Adrenal gland (tissue), 12 donors: Measurements from ENCODE around the gene TSPO. TPM values are rescaled to one million over a fixed set of nuclear protein-coding genes. Genes with fewer than 3 reads are reported as not detected.

Experiments
- DNase-seq, 7 donors: peaks; one replicate each; pipeline ENCODE4 v3.0.0-alpha.2; 2019 to 2020
- H3K27ac ChIP-seq, 5 donors: fragments of 200-600 bp; sonication (generic) in 4 of 5; 1 replicate in 3 of 5; 2 replicates in 2 of 5; pipeline versions ENCODE4 v1.5.1 to v1.8.0; 2016 to 2020; ENCODE audit warnings: mild to moderate bottlenecking in 1 of 5
- H3K27me3 ChIP-seq: fragments of 200-600 bp; 2 replicates; pipeline ENCODE4 v1.8.0; 2021
- H3K36me3 ChIP-seq, 2 donors: fragments of 200-600 bp; replicated peaks in 1 of 2; 1 replicate in 1 of 2; 2 replicates in 1 of 2; pipeline versions ENCODE4 v1.5.1 to v1.8.0; 2018 to 2022
- H3K4me1 ChIP-seq, 2 donors: fragments of 200-600 bp; replicated peaks in 1 of 2; 1 replicate in 1 of 2; 2 replicates in 1 of 2; pipeline versions ENCODE4 v1.5.1 to v1.8.0; 2018 to 2021
- H3K4me3 ChIP-seq, 4 donors: fragments of 200-600 bp; sonication (generic) in 3 of 4; one replicate each; pipeline ENCODE4 v1.5.1; 2016 to 2018
- H3K9me3 ChIP-seq, 3 donors: fragments of 200-600 bp; sonication (generic) in 1 of 3; replicated peaks in 1 of 3; 1 replicate in 2 of 3; 2 replicates in 1 of 3; pipeline versions ENCODE4 v1.5.1 to v1.8.0; 2016 to 2021
- CTCF ChIP-seq, 6 experiments: fragments of 450-650 bp in 4 of 6; fragments of 200-600 bp in 2 of 6; sonication (generic) in 1 of 6; IDR thresholded peaks; 1 replicate in 5 of 6; 2 replicates in 1 of 6; pipeline versions ENCODE4 v1.5.1 to v1.8.0; 2016 to 2021; ENCODE audit warnings: antibody characterized with exemption in 6 of 6, mild to moderate bottlenecking in 2 of 6, moderate library complexity in 1 of 6
- POLR2A ChIP-seq, 2 donors: fragments of 450-650 bp; IDR thresholded peaks; one replicate each; pipeline ENCODE4 v1.6.1; 2017; ENCODE audit warnings: antibody characterized with exemption in 2 of 2, mild to moderate bottlenecking in 2 of 2, moderate library complexity in 1 of 2
- whole genome bisulfite sequencing, 4 donors: extraction: QIAGEN DNeasy Blood & Tissue Kit in 2 of 4; methylation state at CpG; one replicate each; pipeline versions ENCODE4 v1.1.5 to v1.1.7; 2013 to 2017; 5-methylcytosine and 5-hydroxymethylcytosine counted together
- intact Hi-C, 2 donors: fragments of 100-400 bp; cut with DNase I; formaldehyde crosslinking; loops; one replicate each; pipeline versions ENCODE4 v1.14.1 to v1.15.0; 2022 to 2023
- polyA plus RNA-seq, 3 donors: library from polyadenylated mRNA; stranded (reverse); fragments of 200-250 nt in 2 of 3; fragments of 350-450 nt in 1 of 3; fragmentation: Illumina TruSeq in 1 of 3; extraction: RNeasy Lipid Tissue Mini Kit (QIAGEN cat#74804) in 1 of 3; gene quantifications; one replicate each; pipeline ENCODE4 v1.2.3, GENCODE V29; 2013 to 2014
- total RNA-seq, 9 donors: library from RNA; depleted of rRNA in 4 of 9; stranded (reverse); fragments of >200 nt in 4 of 9; fragments of 120-200 nt in 1 of 9; fragmentation: NEBNext Ultra II Directional in 1 of 9; extraction: Animal tissue kit (Norgen Biotek cat#: 25700) in 1 of 9; gene quantifications; one replicate each; pipeline versions ENCODE4 v1.1.0 to v1.2.4, GENCODE V29; 2013 to 2023
- donor health status: healthy with polysubstance abuse.
- donor health status: Bipolar disorder and iron deficiency.
- donor health status: DM: yes; HTN: yes; CAD: no.
- donor health status: DM: no; HTN: no; CAD: no.
- donor health status: DM: no; HTN: no; CAD: no.
- donor health status: DM: yes; HTN: yes; CAD: no.

TSPO gene
- total and polyA plus RNA-seq, 12 donors = 7.8 to 881 (median 229) TPM

- WGBS, 4 donors = 40 to 49% (median 43%) methylated on average over 8 of the region's 8 CpGs
- peak in 6 of 7 donors; percentile 52 to 72 (median 64) for DNase-seq
- TF ChIP-seq CTCF (IDR thresholded peaks at IDR 0.05) (no peak), POLR2A (IDR thresholded peaks at IDR 0.05) (no peak)
- Histone ChIP-seq H3K27ac (peak overlapping the region in 1 of 5 donors; percentile 6), H3K4me1 (peaks cover 22 to 26% of the 10 kb centered on the region in 2 donors), H3K9me3 (no peaks in the 10 kb centered on the region), H3K4me3 (no peak overlapping the region), H3K36me3 (no peaks in the 10 kb centered on the region), H3K27me3 (no peaks in the 10 kb centered on the region)
- intact Hi-C loops = no loop called here
These were observed 3.5 kb upstream of the TSPO start for GRCh38 chr22:43147821-43148220.

- Histone ChIP-seq H3K27ac (no peak overlapping the region), H3K4me1 (peaks cover 23 to 24% of the 10 kb centered on the region in 2 donors), H3K4me3 (no peak overlapping the region), H3K36me3 (no peaks in the 10 kb centered on the region), H3K27me3 (no peaks in the 10 kb centered on the region), H3K9me3 (no peaks in the 10 kb centered on the region)
- DNase-seq = no peak
- 52 to 69% (median 64%) methylated on average over 3 to 6 of the region's 6 CpGs for WGBS, 4 donors
- intact Hi-C loops = no loop called here
- no peak for TF ChIP-seq CTCF (IDR thresholded peaks at IDR 0.05)
- TF ChIP-seq POLR2A (IDR thresholded peaks at IDR 0.05) = no peak
These were observed 2.8 kb upstream of the TSPO start for GRCh38 chr22:43148581-43148980.

GRCh38 chr22:43150731-43151206 lies 590 bp upstream of the TSPO start:
- peak; percentile 48 to 64 (median 57) for DNase-seq
- Histone ChIP-seq H3K27ac (peak overlapping the region in 4 of 5 donors; percentile 34 to 89 (median 72)), H3K4me3 (peak overlapping the region in 1 of 4 donors; percentile 81), H3K36me3 (no peaks in the 10 kb centered on the region), H3K27me3 (no peaks in the 10 kb centered on the region), H3K9me3 (no peaks in the 10 kb centered on the region), H3K4me1 (peaks cover 22 to 23% of the 10 kb centered on the region in 2 donors)
- 20 to 58% (median 52%) methylated on average over 2 to 15 of the region's 15 CpGs for WGBS, 4 donors
- TF ChIP-seq POLR2A (IDR thresholded peaks at IDR 0.05) = no peak
- no peak for TF ChIP-seq CTCF (IDR thresholded peaks at IDR 0.05)
- intact Hi-C loops = no loop called here

GRCh38 chr22:43152003-43152356 lies 621 bp downstream of the TSPO start:
- WGBS, 4 donors = 13 to 36% (median 28%) methylated on average over 3 to 18 of the region's 18 CpGs
- intact Hi-C loops = no loop called here
- Histone ChIP-seq H3K27me3 (no peaks in the 10 kb centered on the region), H3K9me3 (no peaks in the 10 kb centered on the region), H3K4me3 (peak overlapping the region in 3 of 4 donors; percentile 54 to 81 (median 68)), H3K27ac (peak overlapping the region; percentile 34 to 89 (median 67)), H3K36me3 (no peaks in the 10 kb centered on the region), H3K4me1 (peaks cover 22 to 23% of the 10 kb centered on the region in 2 donors)
- TF ChIP-seq CTCF (IDR thresholded peaks at IDR 0.05) = no peak
- TF ChIP-seq POLR2A (IDR thresholded peaks at IDR 0.05) = no peak
- no peak for DNase-seq
